Hepatocyte (in vitro differentiated cells): ENCODE measurements around the gene ZNF664.

Experiments used
- CTCF ChIP-seq: fragments of 200-600 bp; sonication (generic); IDR thresholded peaks from 2 replicates; pipeline ENCODE4 v1.5.1; 2016; ENCODE audit warnings: antibody characterized with exemption, mild to moderate bottlenecking; ENCODE audit not compliant: poor library complexity
- EZH2 ChIP-seq: fragments of 200-600 bp; sonication (generic); IDR thresholded peaks from 2 replicates; pipeline ENCODE4 v1.6.1; 2016; ENCODE audit warnings: antibody characterized with exemption, mild to moderate bottlenecking, borderline replicate concordance

GRCh38 chr12:123996581-123996980 is 23.6 kb downstream of the ZNF664 start:
- TF ChIP-seq CTCF (no peak), EZH2 (no peak)
